SJCRH30 (cell line): ENCODE results near the gene SLC13A4. TPM values are rescaled to one million over a fixed set of nuclear protein-coding genes. Genes with fewer than 3 reads are reported as not detected.

Experiments
- DNase-seq, 2 experiments: peaks; one replicate each; pipeline ENCODE4 v3.0.0-alpha.2; 2015 to 2020
- H3K27ac ChIP-seq: fragments of 250-450 bp; sonication (Bioruptor Pico); 2 replicates; pipeline ENCODE4 v1.5.1; 2020; ENCODE audit warnings: mild to moderate bottlenecking, moderate library complexity
- H3K27me3 ChIP-seq: fragments of 250-450 bp; sonication (Bioruptor Pico); 2 replicates; pipeline ENCODE4 v1.5.1; 2020; ENCODE audit warnings: mild to moderate bottlenecking, moderate library complexity
- H3K36me3 ChIP-seq: fragments of 250-450 bp; sonication (Bioruptor Pico); 2 replicates; pipeline ENCODE4 v1.5.1; 2020; ENCODE audit warnings: mild to moderate bottlenecking, moderate library complexity
- H3K4me1 ChIP-seq: fragments of 250-450 bp; sonication (Bioruptor Pico); 2 replicates; pipeline ENCODE4 v1.5.1; 2020; ENCODE audit warnings: mild to moderate bottlenecking, moderate library complexity
- H3K4me3 ChIP-seq: fragments of 250-450 bp; sonication (Bioruptor Pico); 2 replicates; pipeline ENCODE4 v1.5.1; 2020; ENCODE audit warnings: mild to moderate bottlenecking, moderate library complexity
- H3K9me3 ChIP-seq: fragments of 250-450 bp; sonication (Bioruptor Pico); replicated peaks from 2 replicates; pipeline ENCODE4 v1.5.1; 2020; ENCODE audit warnings: mild to moderate bottlenecking, moderate library complexity
- total RNA-seq: library from RNA; depleted of rRNA; stranded (reverse); fragments of >200 nt; shearing (Covaris generic); gene quantifications from 2 replicates; pipeline ENCODE4 v1.2.3, GENCODE V29; 2014

Gene SLC13A4
- total RNA-seq, 1 experiment from 2014 or later, result 0.08 TPM

DNA sequence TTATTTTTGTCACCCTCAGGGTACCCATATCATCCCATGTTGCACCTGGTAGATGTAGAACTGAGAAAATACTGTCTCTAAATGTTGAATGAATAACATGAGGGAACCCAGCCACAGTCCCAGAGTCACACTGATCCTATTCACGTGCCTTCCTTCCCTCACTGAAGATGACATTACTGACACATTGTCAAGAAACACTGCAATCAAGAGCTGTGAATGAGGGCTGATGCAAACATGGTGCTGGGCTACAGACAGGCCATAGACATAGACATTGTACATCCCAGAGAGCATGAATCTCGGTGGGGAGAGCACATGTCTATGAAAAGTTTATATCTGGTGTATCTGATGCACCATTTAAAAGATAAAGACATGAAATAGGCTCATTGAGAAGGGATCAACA is 9.8 kb downstream of the SLC13A4 start:
- Histone ChIP-seq H3K36me3 (no peaks in the 10 kb centered on the region), H3K27me3 (no peaks in the 10 kb centered on the region), H3K9me3 (no peaks in the 10 kb centered on the region), H3K27ac (no peak overlapping the region; the same call in 1 of the 2 replicates), H3K4me1 (peaks cover 46% of the 10 kb centered on the region), H3K4me3 (no peak overlapping the region)
- no peak for DNase-seq

GRCh38 chr7:135717693-135718092 is 10.3 kb downstream of the SLC13A4 start:
- Histone ChIP-seq H3K27me3 (no peaks in the 10 kb centered on the region), H3K27ac (peak overlapping the region; percentile 87), H3K9me3 (no peaks in the 10 kb centered on the region), H3K36me3 (no peaks in the 10 kb centered on the region), H3K4me3 (no peak overlapping the region), H3K4me1 (peaks cover 47% of the 10 kb centered on the region)
- peak; percentile 34 to 64 for DNase-seq

DNA sequence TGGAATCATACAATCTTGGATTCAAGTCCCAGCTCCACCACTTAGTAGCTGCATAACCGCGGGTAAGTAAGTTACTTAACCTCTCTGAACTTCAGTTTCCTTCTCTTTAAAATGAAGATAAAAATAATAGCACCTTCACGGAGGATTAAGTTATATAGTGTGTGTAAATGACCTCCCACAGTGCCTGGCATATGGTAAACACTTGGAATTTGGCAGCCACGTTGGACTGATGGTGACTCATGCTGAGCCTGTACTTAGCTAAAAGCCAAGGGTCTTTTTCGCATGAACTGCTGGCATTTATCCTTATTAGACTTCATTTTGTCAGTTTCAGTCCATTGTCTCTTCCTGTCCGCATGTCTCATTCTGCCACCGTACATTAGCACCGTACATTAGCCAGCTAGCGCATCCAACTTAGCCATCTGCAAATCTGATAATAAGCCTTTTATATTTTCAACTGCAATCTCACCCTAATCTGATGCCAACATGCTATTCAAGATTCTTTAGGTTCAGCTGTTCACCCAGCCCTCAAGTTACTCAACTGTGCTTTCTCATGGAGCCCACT is 11.2 kb downstream of the SLC13A4 start:
- peak overlapping the region; percentile 87 for H3K27ac ChIP-seq
- DNase-seq, result peak; percentile 95 to 99
- no peaks in the 10 kb centered on the region for H3K36me3 ChIP-seq
- H3K4me1 ChIP-seq, result peaks cover 50% of the 10 kb centered on the region
- H3K27me3 ChIP-seq, result no peaks in the 10 kb centered on the region
- no peaks in the 10 kb centered on the region for H3K9me3 ChIP-seq
- H3K4me3 ChIP-seq, result no peak overlapping the region

- Histone ChIP-seq H3K4me1 (peaks cover 50% of the 10 kb centered on the region), H3K36me3 (no peaks in the 10 kb centered on the region), H3K27me3 (no peaks in the 10 kb centered on the region), H3K27ac (peak overlapping the region; percentile 87), H3K9me3 (no peaks in the 10 kb centered on the region), H3K4me3 (no peak overlapping the region)
- peak in 1 of 2 experiments; percentile 51 for DNase-seq
These were observed 12.3 kb downstream of the SLC13A4 start for GRCh38 chr7:135715673-135716072.

DNA sequence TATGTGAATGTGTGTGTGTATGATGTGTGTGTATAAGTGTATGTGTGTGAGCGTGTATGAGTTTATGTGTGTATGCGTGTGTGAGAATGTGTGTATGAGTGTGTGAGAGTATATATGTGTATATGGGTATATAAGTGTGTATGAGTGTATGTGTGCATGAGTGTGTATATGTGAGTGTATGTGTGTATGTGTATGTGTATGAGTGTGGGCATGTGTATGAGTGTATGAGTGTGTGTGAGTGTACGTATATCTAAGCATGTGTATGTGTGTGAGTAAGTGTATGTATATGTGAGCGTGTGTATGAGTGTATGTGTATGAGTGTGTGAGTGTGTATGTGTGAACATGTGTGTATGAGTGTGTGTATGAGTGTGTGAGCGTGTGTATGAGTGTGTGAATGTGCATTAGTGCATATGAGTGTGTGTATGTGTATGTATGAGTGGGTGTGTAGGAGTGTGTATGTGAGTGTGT is 12.9 kb downstream of the SLC13A4 start:
- H3K27me3 ChIP-seq, result no peaks in the 10 kb centered on the region
- no peak overlapping the region; the same call in 1 of the 2 replicates for H3K27ac ChIP-seq
- H3K36me3 ChIP-seq, result no peaks in the 10 kb centered on the region
- peaks cover 50% of the 10 kb centered on the region for H3K4me1 ChIP-seq
- no peak for DNase-seq
- H3K9me3 ChIP-seq, result no peaks in the 10 kb centered on the region
- peak overlapping the region; percentile 15; the same call in 1 of the 2 replicates for H3K4me3 ChIP-seq

DNA sequence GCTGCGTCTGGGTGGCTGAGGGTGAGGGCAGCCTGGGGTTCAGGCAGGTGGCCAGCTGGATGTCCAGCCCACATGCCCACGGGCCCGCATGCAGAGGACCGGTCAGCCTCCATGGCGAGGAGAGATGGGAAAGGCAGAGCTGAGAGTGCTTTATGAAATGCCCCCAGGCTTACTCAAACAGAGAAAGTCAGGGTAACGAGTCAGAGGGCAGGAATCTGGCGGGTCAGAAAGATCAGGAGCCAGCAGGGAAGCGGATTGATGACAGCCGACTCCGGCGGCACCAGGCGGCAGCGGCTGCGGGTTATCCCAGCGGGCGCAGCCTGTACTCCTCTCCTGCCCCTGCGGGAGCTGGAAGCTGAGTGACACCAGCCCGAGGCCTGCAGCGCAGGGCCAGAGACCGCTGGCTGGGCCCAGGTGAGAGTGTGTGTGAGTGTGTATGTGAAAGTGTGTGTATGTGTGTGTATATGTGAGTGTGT is 13.4 kb downstream of the SLC13A4 start:
- DNase-seq, result peak; percentile 78 to 79
- H3K9me3 ChIP-seq, result no peaks in the 10 kb centered on the region
- H3K4me3 ChIP-seq, result peak overlapping the region; percentile 15; the same call in 1 of the 2 replicates
- H3K27me3 ChIP-seq, result no peaks in the 10 kb centered on the region
- H3K36me3 ChIP-seq, result no peaks in the 10 kb centered on the region
- peak overlapping the region; percentile 24 for H3K27ac ChIP-seq
- H3K4me1 ChIP-seq, result peaks cover 50% of the 10 kb centered on the region

GRCh38 chr7:135713836-135714470 is 14.0 kb downstream of the SLC13A4 start:
- Histone ChIP-seq H3K9me3 (no peaks in the 10 kb centered on the region), H3K27ac (peak overlapping the region; percentile 24), H3K4me1 (peaks cover 50% of the 10 kb centered on the region), H3K27me3 (no peaks in the 10 kb centered on the region), H3K4me3 (peak overlapping the region; percentile 15; the same call in 1 of the 2 replicates), H3K36me3 (no peaks in the 10 kb centered on the region)
- DNase-seq, result peak in 1 of 2 experiments; percentile 36

DNA sequence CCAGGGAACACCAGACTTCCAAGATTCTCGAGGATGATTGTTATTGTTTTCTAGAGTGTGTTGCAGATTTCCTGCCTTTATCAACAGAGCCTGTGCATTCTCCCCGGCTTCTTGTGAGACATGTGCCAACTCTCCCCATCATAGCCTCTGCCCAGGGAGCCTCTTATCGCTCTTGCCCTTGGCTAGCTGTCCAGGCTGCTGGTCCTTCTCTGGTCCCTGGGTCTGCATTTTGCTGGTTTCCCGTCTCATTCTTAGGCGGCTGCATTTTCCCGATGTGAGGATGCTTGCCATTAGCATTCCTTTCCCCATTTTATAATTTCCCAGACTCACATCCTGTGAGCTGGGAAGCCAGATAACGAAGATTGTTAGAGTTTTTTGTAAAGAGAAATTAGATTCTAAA is 15.2 kb downstream of the SLC13A4 start:
- no peaks in the 10 kb centered on the region for H3K9me3 ChIP-seq
- DNase-seq, result no peak
- peaks cover 44% of the 10 kb centered on the region for H3K4me1 ChIP-seq
- H3K27ac ChIP-seq, result no peak overlapping the region
- H3K27me3 ChIP-seq, result no peaks in the 10 kb centered on the region
- no peaks in the 10 kb centered on the region for H3K36me3 ChIP-seq
- H3K4me3 ChIP-seq, result no peak overlapping the region

DNA sequence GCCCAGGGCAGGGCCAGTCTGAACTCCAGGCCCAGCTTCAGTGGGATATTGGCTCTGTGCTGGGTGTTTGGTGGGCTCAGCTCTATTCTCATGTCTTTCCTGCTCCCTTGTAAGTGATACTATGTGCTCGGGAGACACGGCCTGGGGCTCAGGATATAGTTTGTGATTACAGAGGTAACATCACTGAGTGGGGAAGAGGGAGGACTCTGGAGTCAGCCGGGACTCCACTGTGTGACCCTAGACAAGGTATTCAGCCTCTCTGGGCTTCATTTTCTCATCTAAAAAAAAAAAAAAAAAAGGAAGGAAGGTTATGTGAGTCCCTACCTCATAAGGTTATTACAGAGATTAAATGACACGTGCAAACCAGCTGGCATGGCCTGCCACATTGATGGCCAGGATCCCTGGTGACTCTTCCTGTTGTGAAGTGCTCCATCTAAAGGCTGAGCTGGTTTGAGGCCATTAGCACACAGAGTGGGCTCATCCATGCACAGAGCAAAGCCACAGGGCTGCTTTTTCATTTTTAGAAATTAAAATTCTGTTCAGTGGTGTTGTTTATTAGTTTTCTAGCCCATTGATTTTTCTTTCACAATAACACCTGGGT is 15.7 kb downstream of the SLC13A4 start:
- H3K36me3 ChIP-seq, result no peaks in the 10 kb centered on the region
- no peak overlapping the region for H3K27ac ChIP-seq
- H3K9me3 ChIP-seq, result no peaks in the 10 kb centered on the region
- DNase-seq, result peak in 1 of 2 experiments; percentile 49
- H3K4me3 ChIP-seq, result no peak overlapping the region
- H3K4me1 ChIP-seq, result peaks cover 38% of the 10 kb centered on the region
- H3K27me3 ChIP-seq, result no peaks in the 10 kb centered on the region

DNA sequence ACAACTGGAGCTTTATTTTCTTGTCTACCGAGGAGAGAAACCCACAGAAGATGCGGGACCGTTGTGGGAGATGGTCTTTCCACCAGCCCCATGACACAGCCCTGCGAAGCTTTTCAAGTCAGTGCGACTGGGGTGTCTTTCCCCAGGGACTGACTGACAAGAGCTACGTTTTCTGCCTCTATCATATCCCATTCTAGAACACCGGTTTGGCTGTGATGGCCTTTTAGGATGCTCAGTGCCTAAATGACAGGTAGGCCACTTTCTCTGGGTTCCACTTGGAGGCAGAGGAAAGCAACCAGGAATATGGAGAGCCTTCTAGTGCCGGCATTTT is 16.9 kb downstream of the SLC13A4 start:
- Histone ChIP-seq H3K4me3 (no peak overlapping the region), H3K27me3 (no peaks in the 10 kb centered on the region), H3K36me3 (no peaks in the 10 kb centered on the region), H3K4me1 (peaks cover 30% of the 10 kb centered on the region), H3K27ac (no peak overlapping the region), H3K9me3 (no peaks in the 10 kb centered on the region)
- DNase-seq, result no peak

DNA sequence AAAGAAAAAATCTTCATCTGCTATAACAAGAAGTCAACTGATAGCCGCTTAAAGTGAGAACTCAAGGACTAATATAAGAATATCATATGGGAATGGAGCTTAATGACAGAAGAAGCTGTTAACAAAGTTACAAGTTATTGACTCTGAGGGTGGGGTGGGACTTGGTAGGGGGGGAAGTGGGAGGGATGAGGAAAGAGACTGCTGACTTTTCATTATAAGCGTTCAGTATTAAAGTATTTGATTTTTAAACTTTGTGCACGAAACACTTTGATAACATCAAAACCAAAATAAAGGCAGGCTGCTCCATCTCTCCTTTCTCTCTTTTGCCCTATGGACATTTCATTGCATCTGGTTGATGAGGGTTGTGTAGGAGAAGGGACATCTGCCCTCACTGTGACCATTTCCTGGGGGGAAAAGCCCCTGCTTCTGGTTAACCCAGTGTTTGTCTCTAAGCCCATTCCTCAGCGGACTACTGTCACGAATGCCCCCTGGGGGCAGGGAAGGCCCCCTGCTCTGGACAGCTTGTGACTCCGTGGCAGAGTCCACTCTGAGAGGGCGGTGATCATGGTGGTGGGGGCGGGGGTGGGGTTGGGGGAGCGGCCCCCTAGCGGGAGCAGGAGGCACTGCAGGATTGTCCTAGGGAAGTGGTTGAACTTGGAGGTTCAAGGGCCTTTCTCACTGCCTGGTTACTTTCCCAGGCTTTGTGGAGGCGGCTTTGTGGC is 17.4 kb downstream of the SLC13A4 start:
- Histone ChIP-seq H3K9me3 (no peaks in the 10 kb centered on the region), H3K4me1 (peaks cover 25% of the 10 kb centered on the region), H3K36me3 (no peaks in the 10 kb centered on the region), H3K27ac (no peak overlapping the region), H3K4me3 (no peak overlapping the region), H3K27me3 (no peaks in the 10 kb centered on the region)
- DNase-seq, result peak in 1 of 2 experiments; percentile 36

- no peaks in the 10 kb centered on the region for H3K9me3 ChIP-seq
- H3K36me3 ChIP-seq, result no peaks in the 10 kb centered on the region
- no peak overlapping the region for H3K27ac ChIP-seq
- no peak for DNase-seq
- peaks cover 20% of the 10 kb centered on the region for H3K4me1 ChIP-seq
- no peaks in the 10 kb centered on the region for H3K27me3 ChIP-seq
- no peak overlapping the region for H3K4me3 ChIP-seq
These were observed 18.5 kb downstream of the SLC13A4 start for GRCh38 chr7:135709508-135709907.

GRCh38 chr7:135708041-135708440 is 19.9 kb downstream of the SLC13A4 start:
- H3K27me3 ChIP-seq, result no peaks in the 10 kb centered on the region
- DNase-seq, result no peak
- no peaks in the 10 kb centered on the region for H3K9me3 ChIP-seq
- H3K36me3 ChIP-seq, result no peaks in the 10 kb centered on the region
- H3K4me1 ChIP-seq, result peaks cover 13% of the 10 kb centered on the region
- no peak overlapping the region for H3K4me3 ChIP-seq
- no peak overlapping the region for H3K27ac ChIP-seq

DNA sequence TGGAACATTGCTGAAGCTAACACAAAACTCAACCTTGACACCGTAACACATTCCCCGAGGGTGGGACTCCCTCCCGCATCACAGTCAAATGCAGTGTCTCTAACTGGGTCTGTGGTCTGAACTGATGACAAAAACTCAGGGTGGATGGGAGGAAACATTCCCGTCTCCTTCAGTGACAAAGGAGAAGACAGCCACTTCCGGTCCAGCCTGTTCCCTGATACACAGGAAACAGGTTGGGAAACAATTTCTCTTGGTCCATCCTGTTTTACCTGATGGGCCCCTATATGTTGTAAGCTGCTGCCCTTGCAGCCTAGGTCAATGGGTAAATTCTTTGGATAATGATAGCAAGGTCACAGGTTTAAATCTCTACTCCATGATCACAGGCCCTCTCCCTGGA is 20.4 kb downstream of the SLC13A4 start:
- Histone ChIP-seq H3K27ac (no peak overlapping the region), H3K4me3 (no peak overlapping the region), H3K36me3 (no peaks in the 10 kb centered on the region), H3K4me1 (peaks cover 11% of the 10 kb centered on the region), H3K27me3 (no peaks in the 10 kb centered on the region), H3K9me3 (no peaks in the 10 kb centered on the region)
- DNase-seq, result no peak
